Mesenchymal stem cell (in vitro differentiated cells and primary cell): ENCODE measurements around the gene SLC38A9.

Experiments
- DNase-seq: peaks from one replicate; pipeline ENCODE4 v3.0.0-alpha.2; 2013
- H2AFZ ChIP-seq: one replicate; pipeline ENCODE4 v1.6.1; 2013; ENCODE audit warnings: low read depth, mild to moderate bottlenecking, control low read depth, inconsistent platforms, low read length, moderate library complexity
- H2AK5ac ChIP-seq: 2 replicates; pipeline ENCODE4 v1.6.1; 2013; ENCODE audit warnings: low read length, moderate library complexity, mild to moderate bottlenecking, inconsistent platforms; ENCODE audit not compliant: severe bottlenecking
- H2BK120ac ChIP-seq: one replicate; pipeline ENCODE4 v1.6.1; 2013; ENCODE audit warnings: low read depth, mild to moderate bottlenecking, inconsistent platforms, low read length, moderate library complexity
- H2BK12ac ChIP-seq, 2 experiments: one replicate each; pipeline ENCODE4 v1.6.1; 2013; ENCODE audit warnings: inconsistent platforms in 2 of 2, low read length in 2 of 2, mild to moderate bottlenecking in 2 of 2, moderate library complexity in 2 of 2, control low read depth in 1 of 2
- H2BK15ac ChIP-seq: one replicate; pipeline ENCODE4 v1.6.1; 2013; ENCODE audit warnings: mild to moderate bottlenecking, low read depth, inconsistent platforms; ENCODE audit not compliant: poor library complexity, severe bottlenecking
- H2BK5ac ChIP-seq: 2 replicates; pipeline ENCODE4 v1.6.1; 2013; ENCODE audit warnings: low read depth, mild to moderate bottlenecking, low read length, control low read depth, inconsistent platforms; ENCODE audit not compliant: poor library complexity, severe bottlenecking
- H3K14ac ChIP-seq, 2 experiments: one replicate each; pipeline ENCODE4 v1.6.1; 2013; ENCODE audit warnings: inconsistent platforms in 2 of 2, low read length in 2 of 2, control low read depth in 1 of 2, mild to moderate bottlenecking in 1 of 2, moderate library complexity in 1 of 2
- H3K18ac ChIP-seq, 2 experiments: one replicate each; pipeline ENCODE4 v1.6.1; 2013; ENCODE audit warnings: inconsistent platforms in 2 of 2, low read length in 2 of 2, control low read depth in 1 of 2, low read depth in 1 of 2, mild to moderate bottlenecking in 1 of 2
- H3K23ac ChIP-seq, 2 experiments: one replicate each; pipeline ENCODE4 v1.6.1; 2013; ENCODE audit warnings: inconsistent platforms in 2 of 2, low read length in 2 of 2, mild to moderate bottlenecking in 2 of 2, moderate library complexity in 2 of 2, control low read depth in 1 of 2
- H3K27ac ChIP-seq: 2 replicates; pipeline ENCODE4 v1.5.1; 2013; ENCODE audit warnings: mild to moderate bottlenecking, moderate library complexity, low read length, control low read depth, inconsistent platforms; ENCODE audit not compliant: poor library complexity, severe bottlenecking
- H3K27me3 ChIP-seq, 2 experiments: 2 replicates each; pipeline versions ENCODE4 v1.6.1 to v1.7.0; 2013; ENCODE audit warnings: low read length in 2 of 2, mild to moderate bottlenecking in 2 of 2, moderate library complexity in 2 of 2, control low read depth in 1 of 2, inconsistent platforms in 1 of 2; ENCODE audit not compliant: control insufficient read depth in 1 of 2, insufficient read depth in 1 of 2
- H3K36me3 ChIP-seq, 2 experiments: 2 replicates each; pipeline versions ENCODE4 v1.6.1 to v1.7.0; 2013; ENCODE audit warnings: low read length in 2 of 2, control low read depth in 1 of 2, inconsistent platforms in 1 of 2, low read depth in 1 of 2, mild to moderate bottlenecking in 1 of 2; ENCODE audit not compliant: insufficient read depth in 2 of 2, control insufficient read depth in 1 of 2
- H3K4ac ChIP-seq, 2 experiments: one replicate each; pipeline ENCODE4 v1.6.1; 2013; ENCODE audit warnings: inconsistent platforms in 2 of 2, low read length in 2 of 2, mild to moderate bottlenecking in 2 of 2, moderate library complexity in 2 of 2, control low read depth in 1 of 2, low read depth in 1 of 2
- H3K4me1 ChIP-seq: 2 replicates; pipeline ENCODE4 v1.6.1; 2013; ENCODE audit warnings: low read depth, low read length, control low read depth; ENCODE audit not compliant: control insufficient read depth, insufficient read depth
- H3K4me2 ChIP-seq: 2 replicates; pipeline ENCODE4 v1.6.1; 2013; ENCODE audit warnings: low read length, mild to moderate bottlenecking, inconsistent platforms; ENCODE audit not compliant: poor library complexity, severe bottlenecking
- H3K4me3 ChIP-seq, 2 experiments: 2 replicates each; pipeline versions ENCODE4 v1.5.1 to v1.7.0; 2013; ENCODE audit warnings: low read length in 2 of 2, mild to moderate bottlenecking in 2 of 2, control low read depth in 1 of 2, low read depth in 1 of 2; ENCODE audit not compliant: insufficient read depth in 1 of 2
- H3K79me1 ChIP-seq: replicated peaks from 2 replicates; pipeline ENCODE4 v1.6.1; 2013; ENCODE audit warnings: mild to moderate bottlenecking, control low read depth, low read length, inconsistent platforms; ENCODE audit not compliant: poor library complexity, severe bottlenecking
- H3K9ac ChIP-seq: 2 replicates; pipeline ENCODE4 v1.7.0; 2013; ENCODE audit warnings: mild to moderate bottlenecking, low read length, moderate library complexity
- H3K9me3 ChIP-seq: 2 replicates; pipeline ENCODE4 v1.7.0; 2013; ENCODE audit warnings: mild to moderate bottlenecking, low read length; ENCODE audit not compliant: control insufficient read depth
- H4K8ac ChIP-seq: one replicate; pipeline ENCODE4 v1.6.1; 2013; ENCODE audit warnings: inconsistent platforms, mild to moderate bottlenecking, low read length, moderate library complexity
- H4K91ac ChIP-seq: one replicate; pipeline ENCODE4 v1.6.1; 2013; ENCODE audit warnings: mild to moderate bottlenecking, low read length, inconsistent platforms
- WGBS: methylation state at CpG from one replicate; pipeline ENCODE4 v1.1.7; 2013; ENCODE audit warnings: mixed read lengths; 5-methylcytosine and 5-hydroxymethylcytosine counted together

The SLC38A9 gene

GRCh38 chr5:55742778-55743177, 30.7 kb upstream of the SLC38A9 start:
- Histone ChIP-seq H2BK15ac (no peak overlapping the region), H3K4me1 (no peaks in the 10 kb centered on the region), H3K23ac (no peak overlapping the region), H3K4me3 (no peak overlapping the region), H3K79me1 (no peaks in the 10 kb centered on the region), H3K4me2 (no peak overlapping the region), H2AFZ (no peak overlapping the region), H3K9ac (no peak overlapping the region), H2BK5ac (no peak overlapping the region), H3K27me3 (no peaks in the 10 kb centered on the region), H3K27ac (no peak overlapping the region), H3K4ac (no peak overlapping the region), H2BK12ac (no peak overlapping the region), H4K8ac (no peak overlapping the region), H3K18ac (no peak overlapping the region), H2AK5ac (no peak overlapping the region), H3K36me3 (no peaks in the 10 kb centered on the region), H4K91ac (no peak overlapping the region), H3K14ac (no peak overlapping the region), H3K9me3 (no peaks in the 10 kb centered on the region), H2BK120ac (no peak overlapping the region)
- WGBS: 97% methylated on average over 3 of the region's 3 CpGs
- DNase-seq: no peak

- H3K27ac ChIP-seq: no peak within 1 kb of the TSS
- 95% methylated on average over 31 of the region's 31 CpGs for WGBS
- no peak within 1 kb of the TSS for H2BK12ac ChIP-seq
- no peaks in the 10 kb centered on the region for H3K79me1 ChIP-seq
- no peak within 1 kb of the TSS for H3K14ac ChIP-seq
- H3K18ac ChIP-seq: no peak within 1 kb of the TSS
- H3K4ac ChIP-seq: no peak within 1 kb of the TSS
- H3K9me3 ChIP-seq: no peaks in the 10 kb centered on the region
- H3K23ac ChIP-seq: no peak within 1 kb of the TSS
- no peak within 1 kb of the TSS for H3K4me2 ChIP-seq
- DNase-seq: no peak
- H3K36me3 ChIP-seq: no peaks in the 10 kb centered on the region
- no peaks in the 10 kb centered on the region for H3K27me3 ChIP-seq
- no peak within 1 kb of the TSS for H4K91ac ChIP-seq
- no peak within 1 kb of the TSS for H2BK15ac ChIP-seq
- no peak within 1 kb of the TSS for H2BK120ac ChIP-seq
- no peak within 1 kb of the TSS for H4K8ac ChIP-seq
- H2AFZ ChIP-seq: no peak within 1 kb of the TSS
- H3K4me3 ChIP-seq: no peak within 1 kb of the TSS
- H2AK5ac ChIP-seq: no peak within 1 kb of the TSS
- H3K9ac ChIP-seq: no peak within 1 kb of the TSS
- no peak within 1 kb of the TSS for H2BK5ac ChIP-seq
- no peaks in the 10 kb centered on the region for H3K4me1 ChIP-seq
Observed at GRCh38 chr5:55737793-55738192, 25.7 kb upstream of the SLC38A9 start, which contains the start of gene DDX4. Gene DDX4, plus strand, starts transcription at chr5:55738061. Its CDS starts 903 bp downstream, at chr5:55738964.

- Histone ChIP-seq H3K4ac (no peak overlapping the region), H3K27ac (no peak overlapping the region), H3K27me3 (no peaks in the 10 kb centered on the region), H3K18ac (no peak overlapping the region), H3K9me3 (no peaks in the 10 kb centered on the region), H2AFZ (no peak overlapping the region), H3K79me1 (no peaks in the 10 kb centered on the region), H3K4me1 (no peaks in the 10 kb centered on the region), H4K8ac (no peak overlapping the region), H3K4me2 (no peak overlapping the region), H3K9ac (no peak overlapping the region), H3K4me3 (no peak overlapping the region), H3K23ac (no peak overlapping the region), H4K91ac (no peak overlapping the region), H3K36me3 (no peaks in the 10 kb centered on the region), H2BK12ac (no peak overlapping the region), H2BK120ac (no peak overlapping the region), H2BK5ac (no peak overlapping the region), H2AK5ac (no peak overlapping the region), H3K14ac (no peak overlapping the region), H2BK15ac (no peak overlapping the region)
- no peak for DNase-seq
- no CpG with 5 or more reads among the region's 1 CpG for WGBS
Observed at GRCh38 chr5:55734658-55735057, 22.5 kb upstream of the SLC38A9 start.

- H3K18ac ChIP-seq: no peak overlapping the region
- H2BK15ac ChIP-seq: no peak overlapping the region
- H2BK5ac ChIP-seq: no peak overlapping the region
- no peak overlapping the region for H3K4me2 ChIP-seq
- H3K9me3 ChIP-seq: no peaks in the 10 kb centered on the region
- no peak overlapping the region for H3K27ac ChIP-seq
- H3K27me3 ChIP-seq: no peaks in the 10 kb centered on the region
- no peaks in the 10 kb centered on the region for H3K4me1 ChIP-seq
- H4K8ac ChIP-seq: no peak overlapping the region
- no peak overlapping the region for H2BK12ac ChIP-seq
- H2AFZ ChIP-seq: no peak overlapping the region
- H3K23ac ChIP-seq: no peak overlapping the region
- no peak overlapping the region for H3K9ac ChIP-seq
- DNase-seq: no peak
- no peak overlapping the region for H3K14ac ChIP-seq
- H3K4me3 ChIP-seq: no peak overlapping the region
- no peak overlapping the region for H3K4ac ChIP-seq
- H4K91ac ChIP-seq: no peak overlapping the region
- H3K79me1 ChIP-seq: no peaks in the 10 kb centered on the region
- no peaks in the 10 kb centered on the region for H3K36me3 ChIP-seq
- no peak overlapping the region for H2BK120ac ChIP-seq
- no peak overlapping the region for H2AK5ac ChIP-seq
Observed at GRCh38 chr5:55732585-55732984, 20.5 kb upstream of the SLC38A9 start.
